Breast epithelium (tissue), 4 donors: Measurements from ENCODE around the gene PARVB. TPM values are rescaled to one million over a fixed set of nuclear protein-coding genes. Genes with fewer than 3 reads are reported as not detected.
A peak's percentile ranks its signal among the peaks of the same experiment; 100 is the strongest.

Source experiments
- DNase-seq, 2 donors: peaks; one replicate each; pipeline ENCODE4 v3.0.0-alpha.2; 2019; ENCODE audit warnings: low spot score in 2 of 2
- H3K27ac ChIP-seq, 2 donors: fragments of 200-600 bp; sonication (generic) in 1 of 2; one replicate each; pipeline ENCODE4 v1.5.1; 2016 to 2019; ENCODE audit warnings: mild to moderate bottlenecking in 1 of 2
- H3K27me3 ChIP-seq, 2 donors: fragments of 200-600 bp; sonication (generic) in 1 of 2; one replicate each; pipeline versions ENCODE4 v1.5.1 to v1.6.0; 2017 to 2019; ENCODE audit warnings: control low read depth in 1 of 2, mild to moderate bottlenecking in 1 of 2
- H3K36me3 ChIP-seq: fragments of 200-600 bp; one replicate; pipeline ENCODE4 v1.5.1; 2019
- H3K4me1 ChIP-seq, 2 donors: fragments of 200-600 bp; sonication (generic); one replicate each; pipeline ENCODE4 v1.5.1; 2016 to 2019; ENCODE audit warnings: control low read depth in 1 of 2
- H3K4me3 ChIP-seq, 3 donors: fragments of 200-600 bp; sonication (generic); 1 replicate in 2 of 3; 2 replicates in 1 of 3; pipeline ENCODE4 v1.5.1; 2016 to 2019; ENCODE audit warnings: mild to moderate bottlenecking in 3 of 3, moderate library complexity in 2 of 3
- H3K9me3 ChIP-seq, 2 donors: fragments of 200-600 bp; sonication (generic) in 1 of 2; one replicate each; pipeline ENCODE4 v1.5.1; 2016 to 2019; ENCODE audit warnings: control low read depth in 1 of 2
- CTCF ChIP-seq, 3 donors: fragments of 450-650 bp; IDR thresholded peaks; one replicate each; pipeline ENCODE4 v1.5.1; 2016 to 2017; ENCODE audit warnings: antibody characterized with exemption in 3 of 3, mild to moderate bottlenecking in 3 of 3, moderate library complexity in 3 of 3
- POLR2A ChIP-seq: fragments of 450-650 bp; IDR thresholded peaks from one replicate; pipeline ENCODE4 v1.6.1; 2016; ENCODE audit warnings: antibody characterized with exemption, mild to moderate bottlenecking, moderate library complexity
- POLR2AphosphoS5 ChIP-seq, 3 donors: sonication (generic); formaldehyde crosslinking; IDR thresholded peaks; one replicate each; pipeline ENCODE4 v1.6.1; 2017; ENCODE audit warnings: antibody characterized with exemption in 3 of 3
- intact Hi-C: fragments of 100-400 bp; cut with DNase I; formaldehyde crosslinking; loops from one replicate; pipeline ENCODE4 v1.15.1; 2023; ENCODE audit warnings: low total_unique reads
- total RNA-seq, 3 donors: library from RNA; depleted of rRNA; stranded (reverse); fragments of >200 nt; gene quantifications; one replicate each; pipeline ENCODE4 v1.1.0, GENCODE V29; 2016

The PARVB gene
- total RNA-seq, 3 donors from 2014 or later: 12.3 to 57.6 (median 21.6) TPM

GRCh38 chr22:44181033-44181911, 157.2 kb downstream of the PARVB start:
- no peak for DNase-seq
- no peak for TF ChIP-seq POLR2AphosphoS5 (IDR thresholded peaks at IDR 0.05)
- no peak for TF ChIP-seq CTCF (IDR thresholded peaks at IDR 0.05)
- TF ChIP-seq POLR2A: no peak
- intact Hi-C loops: no loop called here
- peak overlapping the region in 1 of 2 donors; percentile 43 for H3K27ac ChIP-seq
- peaks cover 0 to 47% of the 10 kb centered on the region in 2 donors for H3K27me3 ChIP-seq
- no peaks in the 10 kb centered on the region for H3K4me1 ChIP-seq
- peak overlapping the region; percentile 25 to 49 (median 39) for H3K4me3 ChIP-seq
- no peaks in the 10 kb centered on the region for H3K9me3 ChIP-seq
- no peaks in the 10 kb centered on the region for H3K36me3 ChIP-seq

- Histone ChIP-seq H3K36me3 (no peaks in the 10 kb centered on the region), H3K27ac (no peak overlapping the region), H3K9me3 (no peaks in the 10 kb centered on the region), H3K4me1 (no peaks in the 10 kb centered on the region), H3K4me3 (peak overlapping the region; percentile 25 to 49 (median 39)), H3K27me3 (peaks cover 0 to 48% of the 10 kb centered on the region in 2 donors)
- TF ChIP-seq CTCF (IDR thresholded peaks at IDR 0.05): no peak
- no peak for TF ChIP-seq POLR2A
- no peak for TF ChIP-seq POLR2AphosphoS5 (IDR thresholded peaks at IDR 0.05)
- intact Hi-C loops: no loop called here
- no peak for DNase-seq
Observed at GRCh38 chr22:44181912-44182587, 157.9 kb downstream of the PARVB start.

GRCh38 chr22:44182588-44183286, 158.6 kb downstream of the PARVB start:
- Histone ChIP-seq H3K9me3 (no peaks in the 10 kb centered on the region), H3K4me3 (peak overlapping the region in 2 of 3 donors; percentile 25 to 49), H3K36me3 (no peaks in the 10 kb centered on the region), H3K27me3 (peaks cover 0 to 48% of the 10 kb centered on the region in 2 donors), H3K27ac (no peak overlapping the region), H3K4me1 (no peaks in the 10 kb centered on the region)
- TF ChIP-seq CTCF (IDR thresholded peaks at IDR 0.05) (no peak), POLR2A (no peak), POLR2AphosphoS5 (IDR thresholded peaks at IDR 0.05) (no peak)
- intact Hi-C loops: no loop called here
- DNase-seq: no peak

GRCh38 chr22:44183287-44183588, 159.1 kb downstream of the PARVB start:
- H3K4me1 ChIP-seq: no peaks in the 10 kb centered on the region
- TF ChIP-seq CTCF (IDR thresholded peaks at IDR 0.05) (no peak), POLR2A (no peak), POLR2AphosphoS5 (IDR thresholded peaks at IDR 0.05) (no peak)
- no peak overlapping the region for H3K4me3 ChIP-seq
- no peaks in the 10 kb centered on the region for H3K9me3 ChIP-seq
- H3K27me3 ChIP-seq: peaks cover 0 to 48% of the 10 kb centered on the region in 2 donors
- intact Hi-C loops: no loop called here
- no peaks in the 10 kb centered on the region for H3K36me3 ChIP-seq
- no peak overlapping the region for H3K27ac ChIP-seq
- no peak for DNase-seq
